COLO829 (cell line): Measurements from ENCODE around the gene CEP20.
"Not testable (repeated sequence)": the region's sequence is repeated elsewhere in the genome, so short reads cannot be mapped to it uniquely, and the experiment has no call there.

ENCODE experiments used
- DNase-seq: peaks from one replicate; pipeline ENCODE4 v3.0.0; 2012; ENCODE audit warnings: low spot score

Gene CEP20

GRCh38 chr16:15857724-15858560 lies 30.5 kb downstream of the CEP20 start:
- no peak for DNase-seq

DNA sequence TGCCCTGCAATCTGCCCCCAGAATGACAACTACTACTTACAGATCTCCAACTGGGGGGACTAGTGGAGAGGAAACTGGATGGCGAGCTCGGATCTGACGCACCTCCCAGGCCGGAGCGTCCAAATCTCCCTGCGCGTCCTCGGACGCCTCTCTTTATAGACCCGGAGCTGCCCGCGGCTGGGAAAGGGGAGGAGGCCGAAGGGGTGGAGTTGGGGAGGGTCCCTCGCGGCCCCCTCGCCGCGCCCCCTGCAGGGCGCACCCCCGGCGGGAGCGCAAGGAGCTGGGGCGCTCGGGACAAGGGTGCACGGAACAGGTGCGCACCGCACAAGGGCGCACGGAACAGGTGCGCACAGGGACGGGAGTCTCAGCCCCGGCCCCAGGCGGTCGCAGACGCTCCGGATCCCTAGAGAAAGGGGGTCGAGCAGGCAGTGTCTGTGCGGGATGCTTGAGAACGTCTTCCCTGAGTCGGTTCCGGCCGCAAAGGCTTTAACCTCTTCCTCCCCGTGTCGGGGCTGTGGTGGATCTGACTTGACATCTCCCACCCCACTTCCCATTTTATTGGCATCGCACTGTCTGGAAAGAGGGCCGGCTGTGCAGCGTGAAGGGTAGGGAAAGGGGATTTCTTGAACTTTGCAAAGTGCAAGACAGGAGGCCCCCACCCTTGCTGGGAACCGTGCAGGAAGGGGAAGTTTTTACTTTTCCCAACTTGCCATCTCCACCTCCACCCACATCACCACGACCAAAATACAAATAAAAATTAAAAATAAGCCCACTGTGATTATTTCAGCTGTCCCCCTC lies 31.3 kb downstream of the CEP20 start, which contains the start of gene MYH11:
TSS of gene MYH11 (minus strand) at position 128 of the 798 bp plus-strand sequence. CDS start 18,776 bp downstream, outside the sequence.
- no peak for DNase-seq

GRCh38 chr16:15856182-15856581 lies 32.2 kb downstream of the CEP20 start:
- DNase-seq: no peak

GRCh38 chr16:15855704-15856003 lies 32.7 kb downstream of the CEP20 start:
- DNase-seq: no peak

GRCh38 chr16:15854906-15855703 lies 33.3 kb downstream of the CEP20 start:
- DNase-seq: no peak

- no peak for DNase-seq
Observed at GRCh38 chr16:15854061-15854460, 34.3 kb downstream of the CEP20 start.

DNA sequence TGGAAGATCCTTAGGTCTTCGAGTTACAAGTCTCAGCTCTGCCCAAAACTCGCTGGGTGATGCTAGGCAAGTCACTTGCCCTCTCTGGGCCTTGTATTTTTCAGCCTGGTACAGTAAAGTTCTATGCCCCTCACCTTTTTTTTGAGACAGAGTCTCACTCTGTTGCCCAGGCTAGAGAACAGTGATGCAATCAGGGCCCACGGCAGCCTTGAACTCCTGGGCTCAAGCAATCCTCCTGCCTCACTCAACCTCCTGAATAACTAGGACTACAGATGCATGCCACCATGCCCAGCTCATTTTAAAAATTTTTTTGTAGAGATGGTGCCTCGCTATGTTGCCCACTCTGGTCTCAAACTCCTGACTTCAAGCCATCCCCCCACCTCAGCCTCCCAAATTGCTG lies 35.4 kb downstream of the CEP20 start:
- no peak for DNase-seq

DNA sequence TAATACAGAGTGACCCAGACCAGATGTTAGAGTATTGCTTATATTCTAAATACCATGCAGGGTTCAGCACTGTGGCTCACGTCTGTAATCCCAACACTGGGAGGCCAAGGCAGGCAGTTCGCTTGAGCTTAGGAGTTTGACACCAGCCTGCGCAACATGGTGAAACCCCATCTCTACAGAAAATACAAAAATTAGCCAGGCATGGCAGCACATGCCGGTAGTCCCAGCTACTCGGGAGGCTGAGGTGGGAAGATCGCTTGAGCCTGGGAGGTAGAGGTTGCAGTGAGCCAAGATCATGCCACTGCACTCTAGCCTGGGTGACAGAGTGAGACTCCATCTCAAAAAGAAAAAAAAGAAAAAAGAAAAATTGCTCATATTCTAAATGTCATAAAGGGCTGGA lies 37.8 kb downstream of the CEP20 start:
- not testable (repeated sequence) for DNase-seq

GRCh38 chr16:15849209-15849981 lies 39.0 kb downstream of the CEP20 start:
- DNase-seq: no peak

- DNase-seq: no peak
Observed at GRCh38 chr16:15847611-15848175, 40.7 kb downstream of the CEP20 start.

DNA sequence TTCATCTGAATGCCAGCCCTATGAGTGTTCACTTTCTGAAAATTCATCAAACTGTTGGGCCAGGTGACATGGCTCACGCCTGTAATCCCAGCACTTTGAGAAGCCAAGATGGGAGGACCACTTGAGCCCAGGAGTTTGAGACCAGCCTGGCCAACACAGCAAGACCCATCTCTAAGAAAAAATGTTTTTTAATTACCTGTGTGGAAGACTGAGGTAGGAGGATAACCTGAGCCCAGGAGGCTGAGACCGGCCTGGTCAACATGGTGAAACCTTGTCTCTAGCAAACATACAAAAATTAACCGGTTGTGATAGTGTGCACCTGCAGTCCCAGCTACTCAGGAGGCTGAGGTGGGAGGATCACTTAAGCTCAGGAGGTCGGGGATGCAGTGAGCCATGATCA lies 41.9 kb downstream of the CEP20 start:
- no peak for DNase-seq

GRCh38 chr16:15843635-15844279 lies 44.6 kb downstream of the CEP20 start:
- no peak for DNase-seq

DNA sequence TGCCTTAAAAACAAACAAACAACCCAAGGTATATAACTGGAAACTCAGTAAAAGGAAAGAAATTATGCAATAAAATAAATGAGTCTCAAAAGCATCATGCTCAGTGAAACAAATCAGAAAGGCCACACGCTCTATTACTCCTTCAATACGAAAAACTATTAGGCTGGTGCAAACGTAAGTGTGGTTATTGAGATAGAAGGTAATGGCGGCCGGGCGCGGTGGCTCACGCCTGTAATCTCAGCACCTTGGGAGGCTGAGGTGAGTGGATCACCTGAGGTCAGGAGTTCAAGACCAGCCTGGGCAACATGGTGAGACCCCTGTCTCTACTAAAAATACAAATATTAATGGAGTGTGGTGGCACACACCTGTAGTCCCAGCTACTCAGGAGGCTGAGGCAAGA lies 49.2 kb downstream of the CEP20 start:
- not testable (repeated sequence) for DNase-seq

DNA sequence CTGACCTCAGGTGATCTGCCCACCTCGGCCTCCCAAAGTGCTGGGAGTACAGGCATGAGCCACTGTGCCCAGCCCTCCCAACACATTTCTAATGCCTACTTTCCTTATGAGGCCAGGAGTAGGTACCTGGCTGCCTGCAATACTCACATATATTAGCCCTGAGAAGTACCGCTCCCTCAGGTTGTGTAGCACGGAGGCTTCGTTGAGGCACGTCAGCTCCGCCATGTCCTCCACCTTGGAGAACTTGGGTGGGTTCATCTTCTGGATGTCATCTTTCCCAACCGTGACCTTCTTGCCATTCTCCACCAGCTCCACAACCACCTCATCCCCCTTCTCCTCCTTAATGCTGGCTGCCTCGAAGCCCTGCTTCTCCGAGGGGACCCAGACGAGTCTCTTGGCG lies 50.6 kb downstream of the CEP20 start:
- DNase-seq: no peak

GRCh38 chr16:15836965-15837611 lies 51.3 kb downstream of the CEP20 start:
- no peak for DNase-seq

GRCh38 chr16:15836074-15836473 lies 52.3 kb downstream of the CEP20 start:
- DNase-seq: no peak

GRCh38 chr16:15835136-15835878 lies 53.1 kb downstream of the CEP20 start:
- DNase-seq: no peak

DNA sequence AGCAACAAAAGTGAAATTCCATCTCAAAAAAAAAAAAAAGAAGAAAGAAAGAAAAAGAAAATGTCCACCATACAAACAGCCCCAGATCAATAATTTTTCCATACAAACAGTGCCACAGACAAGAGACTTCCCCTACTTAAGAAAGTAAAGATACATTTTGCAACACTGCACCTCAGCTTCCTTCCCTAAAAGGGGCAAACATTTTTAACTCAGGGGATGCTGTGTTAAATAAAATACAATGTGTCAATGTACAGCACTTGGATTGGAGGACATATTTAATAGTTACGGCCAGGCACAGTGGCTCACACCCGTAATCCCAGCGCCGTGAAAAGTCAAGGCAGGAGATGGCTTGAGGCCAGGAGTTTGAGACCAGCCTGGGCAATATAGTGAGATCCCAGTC lies 53.9 kb downstream of the CEP20 start:
- DNase-seq: no peak

- no peak for DNase-seq
Observed at GRCh38 chr16:15833541-15833940, 54.9 kb downstream of the CEP20 start.

DNA sequence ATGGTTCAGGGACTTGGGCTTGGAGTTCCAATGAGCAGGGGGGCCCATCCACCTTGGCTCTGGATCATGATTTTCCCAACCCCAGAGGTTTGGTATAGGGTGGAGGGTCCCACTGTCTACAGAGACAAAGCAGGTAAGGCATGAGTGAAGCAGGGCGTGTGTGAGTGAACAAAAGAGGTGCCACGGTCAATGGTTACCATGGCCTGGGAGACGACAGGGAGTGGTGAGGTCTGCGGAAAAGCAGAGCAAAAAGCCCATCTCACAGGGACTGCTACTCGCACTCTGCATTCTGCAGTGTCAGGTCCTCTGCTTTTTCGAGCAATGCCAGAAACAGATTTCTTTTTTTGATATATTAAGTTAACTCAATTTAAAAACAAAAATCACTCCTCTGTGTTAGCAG lies 56.2 kb downstream of the CEP20 start:
- DNase-seq: no peak
